ENCODE results near the gene PSMD6. TPM values are rescaled to one million over a fixed set of nuclear protein-coding genes. Genes with fewer than 3 reads are reported as not detected.

Gene PSMD6
- total and polyA plus RNA-seq, 9 donors = 30.8 to 68.6 (median 55.7) TPM

- 88 to 93% (median 91%) methylated on average over 3 of the region's 3 CpGs for WGBS, 3 donors
- peaks cover 5% of the 10 kb centered on the region for H3K4me1 ChIP-seq (ENCODE audit: insufficient read depth)
- TF ChIP-seq POLR2A (IDR thresholded peaks at IDR 0.05) (no peak), EP300 (IDR thresholded peaks at IDR 0.05) (no peak)
- TF ChIP-seq, protein P1, sequence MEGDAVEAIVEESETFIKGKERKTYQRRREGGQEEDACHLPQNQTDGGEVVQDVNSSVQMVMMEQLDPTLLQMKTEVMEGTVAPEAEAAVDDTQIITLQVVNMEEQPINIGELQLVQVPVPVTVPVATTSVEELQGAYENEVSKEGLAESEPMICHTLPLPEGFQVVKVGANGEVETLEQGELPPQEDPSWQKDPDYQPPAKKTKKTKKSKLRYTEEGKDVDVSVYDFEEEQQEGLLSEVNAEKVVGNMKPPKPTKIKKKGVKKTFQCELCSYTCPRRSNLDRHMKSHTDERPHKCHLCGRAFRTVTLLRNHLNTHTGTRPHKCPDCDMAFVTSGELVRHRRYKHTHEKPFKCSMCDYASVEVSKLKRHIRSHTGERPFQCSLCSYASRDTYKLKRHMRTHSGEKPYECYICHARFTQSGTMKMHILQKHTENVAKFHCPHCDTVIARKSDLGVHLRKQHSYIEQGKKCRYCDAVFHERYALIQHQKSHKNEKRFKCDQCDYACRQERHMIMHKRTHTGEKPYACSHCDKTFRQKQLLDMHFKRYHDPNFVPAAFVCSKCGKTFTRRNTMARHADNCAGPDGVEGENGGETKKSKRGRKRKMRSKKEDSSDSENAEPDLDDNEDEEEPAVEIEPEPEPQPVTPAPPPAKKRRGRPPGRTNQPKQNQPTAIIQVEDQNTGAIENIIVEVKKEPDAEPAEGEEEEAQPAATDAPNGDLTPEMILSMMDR (IDR thresholded peaks at IDR 0.05) = no peak
- H3K9me3 ChIP-seq = no peaks in the 10 kb centered on the region
- H3K27ac ChIP-seq = no peak overlapping the region
- intact Hi-C loops (cut with DNase I) = no loop called here
- no peak overlapping the region for H3K4me3 ChIP-seq
- no peak for DNase-seq
- no peaks in the 10 kb centered on the region for H3K36me3 ChIP-seq
- H3K27me3 ChIP-seq = no peaks in the 10 kb centered on the region
These were observed 4.0 kb downstream of the PSMD6 start for GRCh38 chr3:64019271-64019670.

- Histone ChIP-seq H3K9me3 (no peaks in the 10 kb centered on the region), H3K27me3 (no peaks in the 10 kb centered on the region), H3K27ac (no peak overlapping the region), H3K4me1 (ENCODE audit: insufficient read depth) (peaks cover under 1% of the 10 kb centered on the region), H3K36me3 (no peaks in the 10 kb centered on the region), H3K4me3 (no peak overlapping the region)
- 78 to 86% (median 78%) methylated on average over 3 of the region's 3 CpGs for WGBS, 3 donors
- DNase-seq = no peak
- no peak for TF ChIP-seq EP300 (IDR thresholded peaks at IDR 0.05)
- TF ChIP-seq POLR2A (IDR thresholded peaks at IDR 0.05) = no peak
- TF ChIP-seq, protein P1 (IDR thresholded peaks at IDR 0.05) = no peak
- intact Hi-C loops (cut with DNase I) = no loop called here
These were observed 6.2 kb downstream of the PSMD6 start for GRCh38 chr3:64016941-64017620.

- Histone ChIP-seq H3K4me3 (no peak overlapping the region), H3K36me3 (no peaks in the 10 kb centered on the region), H3K27ac (peak overlapping the region in 1 of 2 donors; percentile 37), H3K27me3 (no peaks in the 10 kb centered on the region), H3K9me3 (no peaks in the 10 kb centered on the region), H3K4me1 (ENCODE audit: insufficient read depth) (peaks cover 1% of the 10 kb centered on the region)
- peak; percentile 41 to 69 (median 46) for DNase-seq
- TF ChIP-seq, protein P1 (IDR thresholded peaks at IDR 0.05) = no peak
- TF ChIP-seq POLR2A (IDR thresholded peaks at IDR 0.05) = no peak
- TF ChIP-seq EP300 (IDR thresholded peaks at IDR 0.05) = no peak
- intact Hi-C loops (cut with DNase I) = no loop called here
- WGBS, 3 donors = 10 to 15% (median 11%) methylated on average over 5 of the region's 5 CpGs
These were observed 11.6 kb downstream of the PSMD6 start for GRCh38 chr3:64011685-64012084.

DNA sequence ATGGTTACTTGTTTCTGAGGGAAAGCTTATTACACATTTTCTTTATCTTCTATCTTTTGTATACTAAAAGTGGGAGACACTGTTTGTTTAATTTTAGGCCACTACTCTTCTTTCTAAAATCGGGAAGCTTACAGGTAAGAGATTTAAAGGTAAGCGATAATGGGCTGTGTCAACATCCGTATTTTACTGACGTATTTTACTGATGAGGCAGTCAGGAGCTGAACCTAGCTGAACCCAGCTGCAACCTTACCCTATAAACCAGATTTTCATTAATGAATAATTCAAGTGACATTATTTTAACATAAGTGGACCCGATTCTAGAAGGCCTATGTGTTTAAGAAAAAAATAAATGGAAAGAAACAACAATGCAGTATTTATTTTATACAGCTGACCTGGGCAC, 13.1 kb downstream of the PSMD6 start:
- TF ChIP-seq EP300 (IDR thresholded peaks at IDR 0.05) (no peak), POLR2A (IDR thresholded peaks at IDR 0.05) (no peak)
- TF ChIP-seq, protein P1 (IDR thresholded peaks at IDR 0.05) = no peak

More for the DNA sequence above, 13.1 kb downstream of the PSMD6 start:
- Histone ChIP-seq H3K27me3 (no peaks in the 10 kb centered on the region), H3K9me3 (no peaks in the 10 kb centered on the region), H3K27ac (no peak overlapping the region), H3K4me1 (ENCODE audit: insufficient read depth) (peaks cover 1% of the 10 kb centered on the region), H3K4me3 (no peak overlapping the region), H3K36me3 (no peaks in the 10 kb centered on the region)
- 72 to 84% (median 81%) methylated on average over 5 of the region's 5 CpGs for WGBS, 3 donors
- intact Hi-C loops (cut with DNase I) = no loop called here
- DNase-seq = no peak

Measured in ovary (tissue), 9 donors.